Islet precursor cell (in vitro differentiated cells): Measurements from ENCODE around the gene FMNL1.
A peak's percentile ranks its signal among the peaks of the same experiment; 100 is the strongest.

ENCODE experiments used
- DNase-seq: peaks from one replicate; pipeline ENCODE4 v3.0.0-alpha.2; 2018

Gene FMNL1

GRCh38 chr17:45284176-45285140, 62.8 kb downstream of the FMNL1 start:
- DNase-seq = no peak

- DNase-seq = no peak
Measured at GRCh38 chr17:45286286-45286685, 64.6 kb downstream of the FMNL1 start.

GRCh38 chr17:45287526-45288500, 66.1 kb downstream of the FMNL1 start:
- DNase-seq = no peak

- no peak for DNase-seq
Measured at GRCh38 chr17:45288825-45289224, 67.1 kb downstream of the FMNL1 start.

GRCh38 chr17:45289301-45290268, 67.9 kb downstream of the FMNL1 start:
- DNase-seq = no peak

DNA sequence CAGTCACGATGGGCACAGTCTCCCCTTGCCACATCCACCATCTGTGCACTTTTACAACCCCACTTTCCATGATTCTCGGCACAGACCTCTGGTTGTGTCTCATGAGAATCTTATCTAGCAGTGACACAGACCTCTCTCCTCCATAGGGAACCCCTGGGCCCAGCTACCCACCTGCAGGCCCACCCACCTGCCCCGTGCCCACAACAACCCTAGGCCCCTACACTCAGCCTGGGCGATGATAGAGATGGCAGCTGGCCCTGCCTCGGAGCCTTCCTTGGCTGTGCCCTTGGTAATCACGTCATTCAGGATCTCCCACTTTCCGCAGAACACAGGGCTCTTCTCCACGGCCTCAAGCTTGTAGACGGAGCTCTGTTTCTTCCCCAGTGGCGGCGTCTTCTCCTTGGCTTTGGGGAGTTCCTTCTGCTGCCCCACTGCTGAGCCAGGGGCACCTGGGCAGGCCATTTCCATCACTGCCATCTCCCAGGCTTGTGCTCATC, 68.6 kb downstream of the FMNL1 start:
- DNase-seq = no peak

GRCh38 chr17:45291171-45291805, 69.6 kb downstream of the FMNL1 start:
- DNase-seq = no peak

GRCh38 chr17:45292696-45293412, 71.2 kb downstream of the FMNL1 start:
- DNase-seq = no peak

DNA sequence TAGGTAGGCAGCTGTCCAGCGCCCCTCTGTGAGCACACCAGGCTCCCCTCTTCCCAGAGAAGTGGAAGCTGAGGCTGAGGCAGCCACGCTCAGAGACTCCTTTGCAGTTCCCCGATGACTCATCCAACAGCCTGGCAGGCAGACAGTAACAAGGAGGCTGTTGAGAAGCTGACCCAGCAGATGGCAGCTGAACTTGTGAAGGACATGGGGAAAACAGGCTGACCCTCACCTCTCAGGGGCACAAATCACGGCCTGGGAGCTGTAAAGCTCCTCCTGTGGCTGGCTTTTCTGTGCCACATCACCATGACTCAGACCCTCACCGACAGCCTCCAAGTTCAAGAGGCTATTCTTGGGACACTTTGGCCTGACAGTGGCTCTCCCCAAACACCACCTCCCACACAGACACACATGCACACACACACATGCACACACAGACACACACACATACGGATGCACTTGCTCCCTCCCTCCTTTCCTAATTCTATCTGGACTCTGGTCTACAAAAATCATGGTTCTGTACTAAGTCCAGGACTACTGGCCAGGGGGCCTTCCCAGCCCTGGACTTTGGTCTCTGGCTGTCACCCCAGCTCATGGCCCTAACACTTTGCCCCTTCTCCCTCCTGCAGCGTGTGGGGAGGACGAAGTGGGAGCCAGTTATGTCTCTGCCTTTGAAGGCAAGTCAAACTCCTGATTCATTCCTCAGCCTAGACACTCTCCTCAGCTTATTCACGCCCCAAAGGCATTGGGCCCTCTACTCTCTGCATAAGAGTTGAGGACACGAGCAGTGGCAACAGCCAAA, 71.9 kb downstream of the FMNL1 start:
- DNase-seq = peak; percentile 98

GRCh38 chr17:45294506-45294905, 72.8 kb downstream of the FMNL1 start:
- no peak for DNase-seq

GRCh38 chr17:45296003-45296832, 74.5 kb downstream of the FMNL1 start:
- DNase-seq = no peak

- DNase-seq = no peak
Measured at GRCh38 chr17:45296833-45297124, 75.1 kb downstream of the FMNL1 start.
